Subcutaneous abdominal adipose tissue (tissue), 5 donors: ENCODE measurements around the gene SPEM3.

Source experiments
- H3K27ac ChIP-seq: one replicate; pipeline ENCODE4 v1.7.0; 2013; ENCODE audit warnings: low read depth, mild to moderate bottlenecking, inconsistent platforms, low read length, moderate library complexity
- H3K27me3 ChIP-seq, 5 donors: one replicate each; pipeline ENCODE4 v1.7.0; 2013; ENCODE audit warnings: low read length in 5 of 5, inconsistent platforms in 1 of 5; ENCODE audit not compliant: control insufficient read depth in 5 of 5, insufficient read depth in 4 of 5
- H3K36me3 ChIP-seq, 5 donors: one replicate each; pipeline ENCODE4 v1.7.0; 2013; ENCODE audit warnings: low read length in 5 of 5; ENCODE audit not compliant: control insufficient read depth in 5 of 5, insufficient read depth in 5 of 5
- H3K4me1 ChIP-seq, 5 donors: one replicate each; pipeline ENCODE4 v1.7.0; 2013; ENCODE audit warnings: low read length in 5 of 5, mild to moderate bottlenecking in 3 of 5, moderate library complexity in 1 of 5; ENCODE audit not compliant: control insufficient read depth in 5 of 5, insufficient read depth in 5 of 5
- H3K4me3 ChIP-seq, 5 donors: one replicate each; pipeline ENCODE4 v1.7.0; 2013; ENCODE audit warnings: low read length in 5 of 5, low read depth in 1 of 5
- H3K9ac ChIP-seq, 5 donors: one replicate each; pipeline ENCODE4 v1.7.0; 2013; ENCODE audit warnings: low read length in 5 of 5, mild to moderate bottlenecking in 4 of 5, moderate library complexity in 3 of 5
- H3K9me3 ChIP-seq, 5 donors: one replicate each; pipeline ENCODE4 v1.7.0; 2013; ENCODE audit warnings: low read length in 5 of 5; ENCODE audit not compliant: control insufficient read depth in 5 of 5
- donor health status: healthy.
- donor health status: healthy.
- donor health status: healthy.
- donor health status: healthy.
- donor health status: healthy.

Gene SPEM3

GRCh38 chr17:7428557-7428956 lies at the start of gene SPEM3:
Gene SPEM3 (plus strand): TSS chr17:7428857. CDS start chr17:7428903, 46 bp downstream.
- H3K9me3 ChIP-seq = no peaks in the 10 kb centered on the region
- no peak within 1 kb of the TSS for H3K27ac ChIP-seq
- H3K9ac ChIP-seq = no peak within 1 kb of the TSS
- H3K27me3 ChIP-seq = peaks cover 0 to 4% (median 0%) of the 10 kb centered on the region in 5 donors
- H3K4me3 ChIP-seq = no peak within 1 kb of the TSS
- H3K36me3 ChIP-seq = no peaks in the 10 kb centered on the region
- no peaks in the 10 kb centered on the region for H3K4me1 ChIP-seq

DNA sequence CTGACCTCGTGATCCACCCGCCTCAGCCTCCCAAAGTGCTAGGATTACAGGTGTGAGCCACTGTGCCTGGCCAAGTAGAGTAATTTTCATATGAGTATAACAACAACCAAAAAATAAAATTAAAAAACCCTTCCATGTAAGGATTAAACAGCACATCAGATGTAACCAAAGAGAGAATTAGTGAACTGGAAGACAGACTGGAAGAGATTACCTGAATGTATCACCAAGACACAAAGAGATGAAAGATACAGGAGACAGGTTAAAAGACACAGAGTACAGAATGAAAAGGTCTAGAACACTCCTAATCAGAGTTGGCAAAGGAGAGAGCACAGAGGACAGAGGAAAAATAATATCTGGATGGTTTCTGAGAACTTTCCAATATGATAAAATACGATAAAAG lies 49.5 kb upstream of the SPEM3 start:
- Histone ChIP-seq H3K27ac (no peak overlapping the region), H3K27me3 (peaks cover 17 to 32% (median 24%) of the 10 kb centered on the region in 5 donors), H3K9me3 (peaks cover 0 to 3% (median 0%) of the 10 kb centered on the region in 5 donors), H3K4me3 (no peak overlapping the region), H3K9ac (no peak overlapping the region), H3K36me3 (no peaks in the 10 kb centered on the region), H3K4me1 (peaks cover 4 to 32% (median 26%) of the 10 kb centered on the region in 5 donors)

GRCh38 chr17:7380321-7380720 lies 48.3 kb upstream of the SPEM3 start:
- H3K36me3 ChIP-seq = no peaks in the 10 kb centered on the region
- H3K27ac ChIP-seq = no peak overlapping the region
- peak overlapping the region; percentile 54 to 64 (median 59) for H3K4me3 ChIP-seq
- H3K4me1 ChIP-seq = peaks cover 4 to 35% (median 30%) of the 10 kb centered on the region in 5 donors
- H3K9ac ChIP-seq = peak overlapping the region in 3 of 5 donors; percentile 35 to 81 (median 57)
- peaks cover 0 to 3% (median 0%) of the 10 kb centered on the region in 5 donors for H3K9me3 ChIP-seq
- H3K27me3 ChIP-seq = peaks cover 17 to 36% (median 24%) of the 10 kb centered on the region in 5 donors

GRCh38 chr17:7380855-7381683 lies 47.6 kb upstream of the SPEM3 start, which contains the start of gene TNK1:
Gene TNK1 (plus strand): TSS chr17:7381089. CDS start chr17:7382927, 1,838 bp downstream.
- H3K9ac ChIP-seq = peak within 1 kb of the TSS in 4 of 5 donors; percentile 26 to 81 (median 46)
- no peak within 1 kb of the TSS for H3K27ac ChIP-seq
- peaks cover 4 to 35% (median 30%) of the 10 kb centered on the region in 5 donors for H3K4me1 ChIP-seq
- peaks cover 0 to 3% (median 0%) of the 10 kb centered on the region in 5 donors for H3K9me3 ChIP-seq
- H3K36me3 ChIP-seq = no peaks in the 10 kb centered on the region
- H3K27me3 ChIP-seq = peaks cover 17 to 36% (median 24%) of the 10 kb centered on the region in 5 donors
- peak within 1 kb of the TSS; percentile 54 to 64 (median 59) for H3K4me3 ChIP-seq

DNA sequence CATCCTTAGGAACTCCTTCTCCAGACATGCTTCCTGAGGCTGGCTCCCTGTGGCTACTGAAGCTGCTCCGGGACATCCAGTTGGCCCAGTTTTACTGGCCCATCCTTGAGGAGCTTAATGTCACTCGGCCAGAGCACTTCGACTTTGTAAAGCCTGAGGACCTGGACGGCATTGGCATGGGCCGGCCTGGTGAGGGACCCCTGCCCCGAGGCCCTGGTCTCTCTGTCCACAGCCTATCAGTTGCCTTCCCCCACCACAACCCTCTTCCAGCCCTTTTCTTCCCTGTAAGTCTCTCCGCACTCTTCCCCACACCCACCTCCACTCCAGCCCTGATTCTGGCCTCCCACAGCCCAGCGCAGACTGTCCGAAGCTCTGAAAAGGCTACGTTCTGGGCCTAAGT lies 45.8 kb upstream of the SPEM3 start:
- peaks cover 0 to 3% (median 0%) of the 10 kb centered on the region in 5 donors for H3K9me3 ChIP-seq
- peaks cover 0 to 6% (median 2%) of the 10 kb centered on the region in 5 donors for H3K36me3 ChIP-seq
- peaks cover 4 to 35% (median 30%) of the 10 kb centered on the region in 5 donors for H3K4me1 ChIP-seq
- peaks cover 17 to 36% (median 24%) of the 10 kb centered on the region in 5 donors for H3K27me3 ChIP-seq
- H3K27ac ChIP-seq = no peak overlapping the region
- no peak overlapping the region for H3K4me3 ChIP-seq
- no peak overlapping the region for H3K9ac ChIP-seq

GRCh38 chr17:7383371-7383741 lies 45.3 kb upstream of the SPEM3 start:
- Histone ChIP-seq H3K9ac (peak overlapping the region in 3 of 5 donors; percentile 23 to 30 (median 24)), H3K4me1 (peaks cover 4 to 35% (median 30%) of the 10 kb centered on the region in 5 donors), H3K4me3 (peak overlapping the region in 4 of 5 donors; percentile 47 to 65 (median 50)), H3K27me3 (peaks cover 17 to 36% (median 24%) of the 10 kb centered on the region in 5 donors), H3K27ac (no peak overlapping the region), H3K9me3 (peaks cover 0 to 3% (median 0%) of the 10 kb centered on the region in 5 donors), H3K36me3 (peaks cover 0 to 10% (median 6%) of the 10 kb centered on the region in 5 donors)

DNA sequence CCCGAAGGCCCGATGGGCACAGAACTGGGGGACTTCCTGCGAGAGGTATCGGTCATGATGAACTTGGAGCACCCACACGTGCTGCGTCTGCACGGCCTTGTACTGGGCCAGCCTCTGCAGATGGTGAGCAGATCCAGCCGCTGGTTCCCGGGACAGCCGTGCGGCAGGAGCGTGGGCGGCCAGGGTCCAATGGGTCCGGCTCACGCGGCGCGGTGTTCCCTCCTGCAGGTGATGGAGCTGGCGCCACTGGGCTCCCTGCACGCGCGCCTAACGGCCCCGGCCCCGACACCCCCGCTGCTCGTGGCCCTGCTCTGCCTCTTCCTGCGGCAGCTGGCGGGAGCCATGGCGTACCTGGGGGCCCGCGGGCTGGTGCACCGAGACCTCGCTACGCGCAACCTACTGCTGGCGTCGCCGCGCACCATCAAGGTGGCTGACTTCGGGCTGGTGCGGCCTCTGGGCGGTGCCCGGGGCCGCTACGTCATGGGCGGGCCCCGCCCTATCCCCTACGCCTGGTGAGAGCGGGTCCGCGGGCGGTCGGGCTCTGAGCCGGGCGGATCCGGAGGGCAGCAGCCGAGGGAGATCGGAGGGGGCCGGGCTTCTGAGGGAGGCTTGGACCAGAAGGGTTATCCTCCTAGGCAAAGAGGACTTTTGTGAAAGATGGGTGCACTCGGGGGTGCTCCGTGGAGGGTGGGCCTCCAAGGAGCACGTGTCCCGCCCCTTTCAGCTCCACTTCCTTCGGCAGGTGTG lies 44.7 kb upstream of the SPEM3 start:
- Histone ChIP-seq H3K27ac (no peak overlapping the region), H3K36me3 (peaks cover 0 to 15% (median 12%) of the 10 kb centered on the region in 5 donors), H3K9ac (peak overlapping the region in 3 of 5 donors; percentile 23 to 30 (median 24))

GRCh38 chr17:7384489-7385081 lies 44.1 kb upstream of the SPEM3 start:
- no peaks in the 10 kb centered on the region for H3K9me3 ChIP-seq
- peaks cover 0 to 22% (median 18%) of the 10 kb centered on the region in 5 donors for H3K36me3 ChIP-seq
- peak overlapping the region in 2 of 5 donors; percentile 24 to 30 for H3K9ac ChIP-seq
- H3K4me3 ChIP-seq = peak overlapping the region in 3 of 5 donors; percentile 49 to 65 (median 51)
- peaks cover 4 to 35% (median 30%) of the 10 kb centered on the region in 5 donors for H3K4me1 ChIP-seq
- no peak overlapping the region for H3K27ac ChIP-seq
- peaks cover 17 to 36% (median 24%) of the 10 kb centered on the region in 5 donors for H3K27me3 ChIP-seq

More for the DNA sequence above, 44.7 kb upstream of the SPEM3 start:
- H3K4me3 ChIP-seq = peak overlapping the region in 4 of 5 donors; percentile 47 to 65 (median 50)
- H3K27me3 ChIP-seq = peaks cover 17 to 36% (median 24%) of the 10 kb centered on the region in 5 donors
- peaks cover 0 to 3% (median 0%) of the 10 kb centered on the region in 5 donors for H3K9me3 ChIP-seq
- H3K4me1 ChIP-seq = peaks cover 4 to 35% (median 30%) of the 10 kb centered on the region in 5 donors

GRCh38 chr17:7388856-7389255 lies 39.8 kb upstream of the SPEM3 start:
- Histone ChIP-seq H3K4me1 (peaks cover 0 to 29% (median 14%) of the 10 kb centered on the region in 5 donors), H3K36me3 (peaks cover 0 to 46% (median 38%) of the 10 kb centered on the region in 5 donors), H3K4me3 (no peak overlapping the region), H3K9ac (no peak overlapping the region), H3K27ac (no peak overlapping the region), H3K27me3 (peaks cover 0 to 6% (median 0%) of the 10 kb centered on the region in 5 donors), H3K9me3 (no peaks in the 10 kb centered on the region)
